ENCODE data around the gene PSMD14. TPM values are rescaled to one million over a fixed set of nuclear protein-coding genes. Genes with fewer than 3 reads are reported as not detected.
"Not testable (repeated sequence)": the region's sequence is repeated elsewhere in the genome, so short reads cannot be mapped to it uniquely, and the experiment has no call there.

Gene PSMD14
- polyA plus RNA-seq: 10 to 100 TPM; 13.8 to 34.8 (median 34.3) TPM

GRCh38 chr2:161308178-161308955 lies at the start of gene PSMD14:
PSMD14 (plus strand) TSS chr2:161308425; CDS start chr2:161318826, 10,401 bp downstream.
- WGBS, 3 donors: 0 to 1% (median 0%) methylated on average over 60 of the region's 60 CpGs
- H3K27ac ChIP-seq (ENCODE audit: low read depth, low read length): peak within 1 kb of the TSS; percentile 93

GRCh38 chr2:161265874-161266273 lies 42.4 kb upstream of the PSMD14 start:
- 91 to 95% (median 94%) methylated on average over 11 of the region's 11 CpGs for WGBS, 3 donors
- no peak overlapping the region for H3K27ac ChIP-seq (ENCODE audit: low read depth, low read length)

GRCh38 chr2:161269111-161269510 lies 39.1 kb upstream of the PSMD14 start:
- WGBS, 3 donors: 96 to 98% (median 96%) methylated on average over 3 of the region's 3 CpGs
- H3K27ac ChIP-seq (ENCODE audit: low read depth, low read length): no peak overlapping the region

- 42 to 52% (median 48%) methylated on average over 5 of the region's 5 CpGs for WGBS, 3 donors
- H3K27ac ChIP-seq (ENCODE audit: low read depth, low read length): no peak overlapping the region
These were observed 35.0 kb upstream of the PSMD14 start for GRCh38 chr2:161273038-161273760.

- WGBS, 3 donors: 59 to 64% (median 61%) methylated on average over 11 of the region's 11 CpGs
- not testable (repeated sequence) for H3K27ac ChIP-seq (ENCODE audit: low read depth, low read length)
These were observed 29.5 kb upstream of the PSMD14 start for GRCh38 chr2:161278564-161279229.

- not testable (repeated sequence) for H3K27ac ChIP-seq (ENCODE audit: low read depth, low read length)
- 69 to 78% (median 72%) methylated on average over 5 of the region's 5 CpGs for WGBS, 3 donors
These were observed 28.9 kb upstream of the PSMD14 start for GRCh38 chr2:161279230-161279815.

- 70 to 77% (median 73%) methylated on average over 18 of the region's 18 CpGs for WGBS, 3 donors
- not testable (repeated sequence) for H3K27ac ChIP-seq (ENCODE audit: low read depth, low read length)
These were observed 27.3 kb upstream of the PSMD14 start for GRCh38 chr2:161280906-161281323.

GRCh38 chr2:161281615-161282310 lies 26.5 kb upstream of the PSMD14 start:
- not testable (repeated sequence) for H3K27ac ChIP-seq (ENCODE audit: low read depth, low read length)
- WGBS, 3 donors: 76 to 82% (median 78%) methylated on average over 11 of the region's 11 CpGs

- H3K27ac ChIP-seq (ENCODE audit: low read depth, low read length): not testable (repeated sequence)
- WGBS, 3 donors: 82 to 93% (median 93%) methylated on average over 9 of the region's 9 CpGs
These were observed 25.9 kb upstream of the PSMD14 start for GRCh38 chr2:161282311-161282644.

- H3K27ac ChIP-seq (ENCODE audit: low read depth, low read length): no peak overlapping the region
- 43 to 49% (median 43%) methylated on average over 1 of the region's 1 CpG for WGBS, 3 donors
These were observed 24.3 kb upstream of the PSMD14 start for GRCh38 chr2:161283926-161284325.

GRCh38 chr2:161303535-161304050 lies 4.6 kb upstream of the PSMD14 start:
- no peak overlapping the region for H3K27ac ChIP-seq (ENCODE audit: low read depth, low read length)
- WGBS, 3 donors: 76 to 82% (median 76%) methylated on average over 1 of the region's 1 CpG

- no peak overlapping the region for H3K27ac ChIP-seq (ENCODE audit: low read depth, low read length)
- 97 to 100% (median 98%) methylated on average over 6 of the region's 6 CpGs for WGBS, 3 donors
These were observed 1.3 kb upstream of the PSMD14 start for GRCh38 chr2:161306919-161307318.

GRCh38 chr2:161307676-161308075 lies 549 bp upstream of the PSMD14 start:
- no peak overlapping the region for H3K27ac ChIP-seq (ENCODE audit: low read depth, low read length)
- 36 to 50% (median 37%) methylated on average over 6 of the region's 6 CpGs for WGBS, 3 donors

GRCh38 chr2:161312996-161313395 lies 4.8 kb downstream of the PSMD14 start:
- WGBS, 3 donors: 94 to 98% (median 94%) methylated on average over 3 of the region's 3 CpGs
- H3K27ac ChIP-seq (ENCODE audit: low read depth, low read length): no peak overlapping the region

GRCh38 chr2:161315380-161315779 lies 7.2 kb downstream of the PSMD14 start:
- no peak overlapping the region for H3K27ac ChIP-seq (ENCODE audit: low read depth, low read length)

GRCh38 chr2:161316701-161317100 lies 8.5 kb downstream of the PSMD14 start:
- H3K27ac ChIP-seq (ENCODE audit: low read depth, low read length): no peak overlapping the region

GRCh38 chr2:161321944-161322648 lies 13.9 kb downstream of the PSMD14 start:
- WGBS, 3 donors: 89 to 93% (median 91%) methylated on average over 6 of the region's 6 CpGs
- H3K27ac ChIP-seq (ENCODE audit: low read depth, low read length): no peak overlapping the region

GRCh38 chr2:161324876-161325275 lies 16.7 kb downstream of the PSMD14 start:
- H3K27ac ChIP-seq (ENCODE audit: low read depth, low read length): no peak overlapping the region
